ENCODE measurements around the gene ESYT2.
A peak's percentile ranks its signal among the peaks of the same experiment; 100 is the strongest.

ESYT2 gene

GRCh38 chr7:158740013-158740656 lies 89.2 kb downstream of the ESYT2 start:
- peaks cover 78% of the 10 kb centered on the region for H3K36me3 Mint-ChIP-seq

DNA sequence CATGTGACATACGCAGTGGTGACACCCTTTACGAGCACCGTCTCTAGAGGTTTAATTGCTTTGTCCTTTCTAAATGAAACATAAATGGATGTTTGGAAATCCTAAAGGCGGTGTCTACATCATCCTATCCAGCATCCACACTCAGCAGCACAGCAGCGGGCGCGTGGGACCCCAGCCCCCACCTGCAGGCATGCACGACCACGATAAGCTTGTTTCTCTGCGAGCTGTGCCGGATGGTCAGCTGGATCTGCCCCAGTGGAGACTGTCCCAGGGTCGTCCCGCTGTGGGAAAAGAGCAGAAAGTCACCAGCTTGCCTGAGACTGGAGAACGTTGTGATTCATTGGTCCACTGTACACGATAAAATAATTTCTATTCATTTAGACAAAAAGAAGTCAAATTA lies 90.5 kb downstream of the ESYT2 start:
- no peak for DNase-seq
- no peaks in the 10 kb centered on the region for H3K27me3 Mint-ChIP-seq
- no peaks in the 10 kb centered on the region for H3K4me1 Mint-ChIP-seq
- H3K9me3 Mint-ChIP-seq, result no peaks in the 10 kb centered on the region
- no peak overlapping the region for H3K4me3 Mint-ChIP-seq
- CTCF ChIA-PET, result no interaction called here
- no peak overlapping the region for H3K27ac Mint-ChIP-seq
- H3K36me3 Mint-ChIP-seq, result peaks cover 81% of the 10 kb centered on the region

More at GRCh38 chr7:158740013-158740656, 89.2 kb downstream of the ESYT2 start:
- no peaks in the 10 kb centered on the region for H3K27me3 Mint-ChIP-seq
- no peaks in the 10 kb centered on the region for H3K4me1 Mint-ChIP-seq
- CTCF ChIA-PET, result no interaction called here
- no peaks in the 10 kb centered on the region for H3K9me3 Mint-ChIP-seq
- peak overlapping the region; percentile 47 for H3K27ac Mint-ChIP-seq
- H3K4me3 Mint-ChIP-seq, result no peak overlapping the region
- no peak for DNase-seq

- H3K27me3 Mint-ChIP-seq, result no peaks in the 10 kb centered on the region
- CTCF ChIA-PET, result no interaction called here
- H3K27ac Mint-ChIP-seq, result peak overlapping the region; percentile 1
- no peak for DNase-seq
- H3K4me1 Mint-ChIP-seq, result peaks cover under 1% of the 10 kb centered on the region
- H3K36me3 Mint-ChIP-seq, result peaks cover 72% of the 10 kb centered on the region
- no peak overlapping the region for H3K4me3 Mint-ChIP-seq
- no peaks in the 10 kb centered on the region for H3K9me3 Mint-ChIP-seq
Measured at GRCh38 chr7:158737064-158737695, 92.1 kb downstream of the ESYT2 start.

- Mint-ChIP-seq H3K36me3 (peaks cover 69% of the 10 kb centered on the region), H3K9me3 (no peaks in the 10 kb centered on the region), H3K4me1 (peaks cover 4% of the 10 kb centered on the region), H3K27me3 (no peaks in the 10 kb centered on the region), H3K4me3 (no peak overlapping the region), H3K27ac (no peak overlapping the region)
- no peak for DNase-seq
- CTCF ChIA-PET, result no interaction called here
Measured at GRCh38 chr7:158735935-158736334, 93.4 kb downstream of the ESYT2 start.

DNA sequence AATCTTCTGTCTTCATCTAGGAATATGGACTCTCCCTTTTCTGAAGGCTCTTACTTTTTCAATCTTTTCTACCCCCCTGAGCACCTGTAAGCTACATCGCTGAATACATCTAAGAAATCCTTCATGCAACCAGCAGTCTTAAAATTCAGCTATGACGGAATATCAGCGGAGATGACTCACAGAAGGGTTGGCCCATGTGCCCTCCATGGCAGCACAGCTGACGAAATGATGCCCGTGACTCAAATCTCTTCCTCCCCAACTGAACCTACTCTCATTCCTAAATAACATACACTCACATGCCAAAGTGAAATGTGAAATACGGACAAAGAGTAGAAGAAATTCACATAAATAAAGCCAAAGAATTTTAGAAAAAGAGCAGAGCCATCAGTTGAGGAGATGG lies 94.4 kb downstream of the ESYT2 start:
- CTCF ChIA-PET, result no interaction called here
- H3K27ac Mint-ChIP-seq, result peak overlapping the region; percentile 2
- no peak for DNase-seq
- peaks cover 67% of the 10 kb centered on the region for H3K36me3 Mint-ChIP-seq
- no peaks in the 10 kb centered on the region for H3K27me3 Mint-ChIP-seq
- no peaks in the 10 kb centered on the region for H3K9me3 Mint-ChIP-seq
- H3K4me1 Mint-ChIP-seq, result peaks cover 13% of the 10 kb centered on the region
- no peak overlapping the region for H3K4me3 Mint-ChIP-seq

DNA sequence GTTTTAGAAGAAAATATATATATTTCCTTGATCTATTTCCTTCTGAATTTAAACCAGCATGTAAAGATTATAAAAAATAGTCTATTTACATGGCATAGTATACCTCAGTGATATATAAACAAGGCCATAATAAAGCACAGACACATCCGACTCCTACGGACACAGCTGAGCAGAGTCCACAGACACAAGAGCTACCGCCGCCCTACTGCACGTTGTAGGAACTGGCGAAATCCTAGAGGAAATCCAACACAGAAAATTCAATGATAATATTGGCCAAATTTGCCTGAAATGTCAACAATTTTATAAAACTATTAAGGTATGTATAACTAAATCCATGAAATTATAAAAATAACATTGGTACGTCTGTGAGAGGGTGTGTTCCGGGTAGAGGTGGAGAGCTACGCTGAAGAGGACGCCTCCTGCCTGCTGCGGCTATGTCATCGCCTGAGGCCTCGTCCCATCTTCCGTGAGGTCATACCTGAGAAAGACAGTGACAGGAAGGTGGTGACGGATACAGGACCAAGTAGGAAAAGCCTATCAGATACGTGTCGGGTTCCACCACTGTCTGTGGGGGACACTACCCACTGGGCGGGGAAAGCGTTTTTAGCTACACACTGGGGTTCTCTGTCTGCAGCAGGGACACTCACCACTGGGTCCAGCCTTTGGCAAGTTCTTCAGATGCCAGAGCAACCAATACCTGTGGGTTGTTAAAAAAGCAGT lies 95.4 kb downstream of the ESYT2 start:
- no peaks in the 10 kb centered on the region for H3K9me3 Mint-ChIP-seq
- CTCF ChIA-PET, result interaction anchor here (0.8 to 1.3 kb wide), 4 partner anchors 11 to 243 kb away, joined by 3 to 5 read pairs (median 3); no protein-coding TSS in a partner anchor
- no peak for DNase-seq
- H3K27ac Mint-ChIP-seq, result no peak overlapping the region
- H3K4me1 Mint-ChIP-seq, result peaks cover 15% of the 10 kb centered on the region
- H3K27me3 Mint-ChIP-seq, result no peaks in the 10 kb centered on the region
- H3K36me3 Mint-ChIP-seq, result peaks cover 65% of the 10 kb centered on the region
- no peak overlapping the region for H3K4me3 Mint-ChIP-seq

DNA sequence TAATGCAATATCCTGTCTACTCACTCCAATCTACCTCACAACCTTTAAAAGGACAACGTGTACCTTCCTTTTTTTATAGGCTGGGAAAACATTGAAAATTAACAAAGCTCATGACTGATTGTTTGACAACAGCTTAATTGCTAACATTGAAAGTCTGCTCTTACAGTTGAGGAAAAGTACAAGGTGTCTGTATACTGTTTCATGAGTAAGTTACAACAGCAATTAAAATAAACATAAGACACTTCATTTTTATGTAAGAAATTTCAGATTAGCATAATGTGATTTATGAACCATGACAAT lies 96.1 kb downstream of the ESYT2 start:
- no peak overlapping the region for H3K27ac Mint-ChIP-seq
- CTCF ChIA-PET, result interaction anchor here (0.8 to 1.4 kb wide), 6 partner anchors 10 to 244 kb away, joined by 3 to 5 read pairs (median 4); no protein-coding TSS in a partner anchor
- peaks cover 60% of the 10 kb centered on the region for H3K36me3 Mint-ChIP-seq
- H3K27me3 Mint-ChIP-seq, result no peaks in the 10 kb centered on the region
- H3K4me1 Mint-ChIP-seq, result peaks cover 15% of the 10 kb centered on the region
- H3K4me3 Mint-ChIP-seq, result no peak overlapping the region
- no peak for DNase-seq
- no peaks in the 10 kb centered on the region for H3K9me3 Mint-ChIP-seq

- H3K36me3 Mint-ChIP-seq, result peaks cover 59% of the 10 kb centered on the region
- H3K9me3 Mint-ChIP-seq, result no peaks in the 10 kb centered on the region
- H3K27me3 Mint-ChIP-seq, result no peaks in the 10 kb centered on the region
- H3K27ac Mint-ChIP-seq, result no peak overlapping the region
- H3K4me1 Mint-ChIP-seq, result peaks cover 17% of the 10 kb centered on the region
- H3K4me3 Mint-ChIP-seq, result no peak overlapping the region
- CTCF ChIA-PET, result interaction anchor here (1.0 to 1.4 kb wide), 4 partner anchors 15 to 244 kb away, joined by 3 to 5 read pairs (median 4); no protein-coding TSS in a partner anchor
- no peak for DNase-seq
Measured at GRCh38 chr7:158732494-158733219, 96.7 kb downstream of the ESYT2 start.

DNA sequence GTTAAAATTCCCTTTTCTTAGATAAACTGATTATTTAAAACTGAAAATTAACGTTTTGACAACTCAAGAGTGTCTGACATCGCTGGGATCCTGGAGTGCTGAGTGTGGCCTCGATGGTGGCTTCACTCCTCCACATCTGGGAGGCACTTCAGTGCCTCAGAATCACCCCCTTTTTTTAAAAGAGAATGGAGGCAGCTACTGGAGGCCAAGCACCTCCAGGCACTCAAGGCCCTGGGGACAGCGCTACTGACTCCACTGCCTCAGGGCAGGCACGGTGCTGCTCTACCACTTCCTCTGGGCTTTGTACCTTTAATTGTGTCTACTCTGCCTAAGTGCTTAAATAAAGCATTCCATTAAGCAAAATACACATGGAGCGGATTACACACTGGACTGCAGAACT lies 97.5 kb downstream of the ESYT2 start:
- Mint-ChIP-seq H3K27me3 (no peaks in the 10 kb centered on the region), H3K27ac (no peak overlapping the region), H3K9me3 (no peaks in the 10 kb centered on the region), H3K4me1 (peaks cover 17% of the 10 kb centered on the region), H3K36me3 (peaks cover 50% of the 10 kb centered on the region), H3K4me3 (no peak overlapping the region)
- no peak for DNase-seq
- CTCF ChIA-PET, result no interaction called here

DNA sequence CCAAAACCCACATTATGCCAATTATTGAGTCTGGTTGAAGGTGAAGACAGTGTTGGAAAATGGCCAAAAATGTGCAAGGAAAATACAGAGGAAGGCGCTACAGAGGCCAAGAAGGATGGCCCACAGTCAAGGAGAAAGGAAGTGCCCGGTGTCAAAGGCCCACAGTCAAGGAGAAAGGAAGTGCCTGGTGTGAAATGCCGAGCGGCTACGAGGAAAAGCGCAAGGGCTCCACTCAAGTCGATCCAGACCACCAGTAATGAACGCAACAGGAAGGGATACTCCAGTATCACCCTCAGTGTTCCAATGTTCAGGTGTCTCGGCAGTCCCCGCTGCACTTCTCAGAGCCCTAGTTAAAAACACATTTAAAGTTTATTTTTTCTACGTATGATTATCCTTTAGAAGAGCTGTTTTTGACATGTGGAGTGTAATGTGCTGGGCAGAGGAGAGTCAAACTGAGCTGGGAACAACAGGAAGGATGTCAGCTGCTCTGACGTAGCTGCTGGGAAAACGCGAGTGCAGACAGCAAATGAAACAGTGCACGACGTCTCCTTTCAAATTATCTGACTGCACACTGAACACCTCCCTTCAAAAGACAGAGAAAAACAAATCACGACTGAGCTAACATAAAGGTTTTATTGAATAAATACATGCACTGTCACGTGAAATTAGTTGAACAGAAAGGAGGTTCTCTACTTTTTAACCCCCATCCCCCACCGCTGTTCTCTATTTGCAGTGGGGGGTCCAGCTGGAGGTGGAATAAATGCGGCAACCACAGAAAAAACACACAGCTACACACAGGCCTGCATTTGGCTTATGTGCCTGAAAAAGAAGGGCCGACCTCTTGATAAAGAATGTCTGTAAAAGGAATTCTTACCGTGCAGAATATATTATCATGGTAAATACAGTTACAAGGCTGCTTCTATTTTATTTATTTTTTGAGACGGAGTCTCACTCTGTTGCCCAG lies 98.6 kb downstream of the ESYT2 start:
- no peak for DNase-seq
- peaks cover 41% of the 10 kb centered on the region for H3K36me3 Mint-ChIP-seq
- no peaks in the 10 kb centered on the region for H3K9me3 Mint-ChIP-seq
- no peaks in the 10 kb centered on the region for H3K27me3 Mint-ChIP-seq
- CTCF ChIA-PET, result no interaction called here
- peak overlapping the region; percentile 4 for H3K27ac Mint-ChIP-seq
- H3K4me1 Mint-ChIP-seq, result peaks cover 17% of the 10 kb centered on the region
- no peak overlapping the region for H3K4me3 Mint-ChIP-seq

DNA sequence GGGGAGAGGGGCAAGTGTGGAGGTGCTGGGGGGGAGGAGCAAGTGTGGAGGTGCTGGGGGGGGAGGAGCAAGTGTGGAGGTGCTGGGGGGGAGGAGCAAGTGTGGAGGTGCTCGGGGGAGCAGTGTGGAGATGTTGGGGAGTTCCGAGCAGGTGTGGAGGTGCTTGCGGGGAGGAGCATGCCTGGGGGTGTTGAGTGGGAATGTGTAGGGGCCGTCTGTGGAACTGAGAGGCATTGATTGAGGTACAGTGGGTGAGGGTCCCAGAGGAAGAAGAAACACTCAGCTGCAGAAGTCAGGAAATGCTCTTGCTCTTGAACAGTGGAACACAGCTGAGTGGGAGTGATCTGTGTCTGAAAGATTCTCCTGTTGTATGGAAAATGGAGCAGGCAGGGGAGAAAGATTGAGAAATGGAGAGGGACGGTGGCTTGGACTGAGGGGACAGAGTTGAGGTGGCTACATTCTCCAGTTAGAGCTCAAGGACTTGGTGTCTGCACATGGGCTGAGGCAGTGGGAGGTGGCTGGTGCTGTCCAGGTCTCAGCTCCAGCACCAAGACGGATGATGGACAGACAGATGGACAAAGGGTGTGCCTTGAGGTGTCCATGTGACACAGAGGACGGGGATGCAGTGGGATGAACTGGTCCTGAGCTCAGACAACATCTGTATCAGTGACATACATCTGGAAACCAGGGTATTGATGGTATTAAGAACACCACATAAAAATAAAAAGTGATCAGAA lies 99.5 kb downstream of the ESYT2 start:
- no peak overlapping the region for H3K4me3 Mint-ChIP-seq
- no peaks in the 10 kb centered on the region for H3K9me3 Mint-ChIP-seq
- peaks cover 33% of the 10 kb centered on the region for H3K36me3 Mint-ChIP-seq
- H3K27me3 Mint-ChIP-seq, result no peaks in the 10 kb centered on the region
- CTCF ChIA-PET, result no interaction called here
- peaks cover 17% of the 10 kb centered on the region for H3K4me1 Mint-ChIP-seq
- peak overlapping the region; percentile 43 for H3K27ac Mint-ChIP-seq
- DNase-seq, result no peak

DNA sequence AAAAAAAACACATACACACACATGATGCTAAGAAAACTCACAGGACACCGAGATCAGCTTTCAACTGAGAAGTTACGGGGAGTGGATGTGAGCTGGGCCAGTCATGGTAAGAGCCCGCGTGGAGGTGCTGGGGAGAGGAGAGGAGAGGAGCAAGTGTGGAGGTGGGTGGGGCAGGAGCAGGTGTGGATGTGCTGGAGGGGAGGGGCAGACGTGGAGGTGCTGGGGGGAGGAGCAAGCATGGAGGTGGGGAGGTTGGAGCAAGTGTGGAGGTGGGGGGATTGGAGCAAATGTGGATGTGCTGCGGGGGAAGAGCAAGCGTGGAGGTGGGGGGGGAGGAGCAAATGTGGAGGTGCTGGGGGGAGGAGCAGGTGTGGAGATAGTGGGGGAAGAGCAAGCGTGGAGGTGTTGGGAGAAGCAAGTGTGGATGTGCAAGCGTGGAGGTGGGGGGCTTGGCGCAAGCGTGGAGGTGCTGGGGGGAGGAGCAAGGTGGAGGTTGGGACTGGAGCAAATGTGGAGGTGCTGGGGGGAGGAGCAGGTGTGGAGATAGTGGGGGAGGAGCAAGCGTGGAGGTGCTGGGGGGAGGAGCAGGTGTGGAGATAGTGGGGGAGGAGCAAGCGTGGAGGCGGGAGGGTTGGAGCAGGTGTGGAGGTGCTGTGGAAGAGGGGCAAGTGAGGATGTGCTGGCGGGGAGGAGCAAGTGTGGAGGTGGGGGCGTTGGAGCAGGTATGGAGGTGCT lies 100.2 kb downstream of the ESYT2 start:
- no peak overlapping the region for H3K4me3 Mint-ChIP-seq
- peaks cover 17% of the 10 kb centered on the region for H3K4me1 Mint-ChIP-seq
- CTCF ChIA-PET, result no interaction called here
- peaks cover 27% of the 10 kb centered on the region for H3K36me3 Mint-ChIP-seq
- H3K27me3 Mint-ChIP-seq, result no peaks in the 10 kb centered on the region
- H3K27ac Mint-ChIP-seq, result no peak overlapping the region
- no peaks in the 10 kb centered on the region for H3K9me3 Mint-ChIP-seq
- DNase-seq, result no peak

DNA sequence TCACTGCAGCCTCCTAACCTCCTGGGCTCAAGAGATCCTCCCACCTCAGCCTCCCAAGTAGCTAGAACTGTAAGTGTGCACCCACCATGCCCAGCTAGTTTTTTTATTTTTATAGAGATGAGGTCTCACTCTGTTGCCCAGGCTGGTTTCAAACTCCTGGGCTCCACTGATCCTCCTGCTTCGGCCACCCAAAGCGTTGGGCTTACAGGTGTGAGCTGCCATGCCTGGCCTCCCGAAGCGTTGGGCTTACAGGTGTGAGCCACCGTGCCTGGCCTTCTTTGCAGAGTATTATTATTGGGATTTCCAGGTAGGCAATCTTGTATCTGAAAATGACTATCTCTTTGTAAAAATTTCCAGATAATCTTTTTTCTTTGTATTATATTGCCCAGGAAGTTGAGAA lies 101.6 kb downstream of the ESYT2 start:
- H3K27me3 Mint-ChIP-seq, result no peaks in the 10 kb centered on the region
- DNase-seq, result no peak
- no peak overlapping the region for H3K4me3 Mint-ChIP-seq
- H3K9me3 Mint-ChIP-seq, result no peaks in the 10 kb centered on the region
- no peak overlapping the region for H3K27ac Mint-ChIP-seq
- H3K4me1 Mint-ChIP-seq, result peaks cover 17% of the 10 kb centered on the region
- peaks cover 22% of the 10 kb centered on the region for H3K36me3 Mint-ChIP-seq
- CTCF ChIA-PET, result no interaction called here
